PFSK-1 (cell line): ENCODE measurements around the gene PRDM2.

Source experiments
- POLR2AphosphoS5 ChIP-seq: IDR thresholded peaks from 2 replicates; pipeline ENCODE4 v1.6.1; 2012; ENCODE audit warnings: low read depth, mild to moderate bottlenecking, control low read depth, low read length, moderate library complexity
- TF ChIP-seq, protein P1 (sequence below), 2 experiments: IDR thresholded peaks; 2 replicates each; pipeline versions ENCODE4 v1.6.1 to v1.8.0; 2011 to 2012; ENCODE audit warnings: low read depth in 2 of 2, low read length in 2 of 2, control low read depth in 1 of 2, inconsistent platforms in 1 of 2, mild to moderate bottlenecking in 1 of 2, moderate library complexity in 1 of 2; ENCODE audit not compliant: insufficient read depth in 1 of 2

DNA sequence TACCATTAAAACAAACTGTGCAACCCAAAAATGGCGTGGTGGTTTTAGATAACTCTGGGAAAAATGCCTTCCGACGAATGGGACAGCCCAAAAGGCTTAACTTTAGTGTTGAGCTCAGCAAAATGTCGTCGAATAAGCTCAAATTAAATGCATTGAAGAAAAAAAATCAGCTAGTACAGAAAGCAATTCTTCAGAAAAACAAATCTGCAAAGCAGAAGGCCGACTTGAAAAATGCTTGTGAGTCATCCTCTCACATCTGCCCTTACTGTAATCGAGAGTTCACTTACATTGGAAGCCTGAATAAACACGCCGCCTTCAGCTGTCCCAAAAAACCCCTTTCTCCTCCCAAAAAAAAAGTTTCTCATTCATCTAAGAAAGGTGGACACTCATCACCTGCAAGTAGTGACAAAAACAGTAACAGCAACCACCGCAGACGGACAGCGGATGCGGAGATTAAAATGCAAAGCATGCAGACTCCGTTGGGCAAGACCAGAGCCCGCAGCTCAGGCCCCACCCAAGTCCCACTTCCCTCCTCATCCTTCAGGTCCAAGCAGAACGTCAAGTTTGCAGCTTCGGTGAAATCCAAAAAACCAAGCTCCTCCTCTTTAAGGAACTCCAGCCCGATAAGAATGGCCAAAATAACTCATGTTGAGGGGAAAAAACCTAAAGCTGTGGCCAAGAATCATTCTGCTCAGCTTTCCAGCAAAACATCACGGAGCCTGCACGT lies 82.1 kb downstream of the PRDM2 start:
- no peak for TF ChIP-seq POLR2AphosphoS5
- TF ChIP-seq, protein P1, sequence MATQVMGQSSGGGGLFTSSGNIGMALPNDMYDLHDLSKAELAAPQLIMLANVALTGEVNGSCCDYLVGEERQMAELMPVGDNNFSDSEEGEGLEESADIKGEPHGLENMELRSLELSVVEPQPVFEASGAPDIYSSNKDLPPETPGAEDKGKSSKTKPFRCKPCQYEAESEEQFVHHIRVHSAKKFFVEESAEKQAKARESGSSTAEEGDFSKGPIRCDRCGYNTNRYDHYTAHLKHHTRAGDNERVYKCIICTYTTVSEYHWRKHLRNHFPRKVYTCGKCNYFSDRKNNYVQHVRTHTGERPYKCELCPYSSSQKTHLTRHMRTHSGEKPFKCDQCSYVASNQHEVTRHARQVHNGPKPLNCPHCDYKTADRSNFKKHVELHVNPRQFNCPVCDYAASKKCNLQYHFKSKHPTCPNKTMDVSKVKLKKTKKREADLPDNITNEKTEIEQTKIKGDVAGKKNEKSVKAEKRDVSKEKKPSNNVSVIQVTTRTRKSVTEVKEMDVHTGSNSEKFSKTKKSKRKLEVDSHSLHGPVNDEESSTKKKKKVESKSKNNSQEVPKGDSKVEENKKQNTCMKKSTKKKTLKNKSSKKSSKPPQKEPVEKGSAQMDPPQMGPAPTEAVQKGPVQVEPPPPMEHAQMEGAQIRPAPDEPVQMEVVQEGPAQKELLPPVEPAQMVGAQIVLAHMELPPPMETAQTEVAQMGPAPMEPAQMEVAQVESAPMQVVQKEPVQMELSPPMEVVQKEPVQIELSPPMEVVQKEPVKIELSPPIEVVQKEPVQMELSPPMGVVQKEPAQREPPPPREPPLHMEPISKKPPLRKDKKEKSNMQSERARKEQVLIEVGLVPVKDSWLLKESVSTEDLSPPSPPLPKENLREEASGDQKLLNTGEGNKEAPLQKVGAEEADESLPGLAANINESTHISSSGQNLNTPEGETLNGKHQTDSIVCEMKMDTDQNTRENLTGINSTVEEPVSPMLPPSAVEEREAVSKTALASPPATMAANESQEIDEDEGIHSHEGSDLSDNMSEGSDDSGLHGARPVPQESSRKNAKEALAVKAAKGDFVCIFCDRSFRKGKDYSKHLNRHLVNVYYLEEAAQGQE (IDR thresholded peaks at IDR 0.05; ENCODE audit: insufficient read depth in 1 of 2, low read depth in 2 of 2, low read length in 2 of 2): no peak
